Upper lobe of left lung (tissue), 6 donors: Measurements from ENCODE around the gene RAVER2. TPM values are rescaled to one million over a fixed set of nuclear protein-coding genes. Genes with fewer than 3 reads are reported as not detected.

Experiments
- ATAC-seq, 2 donors: fragments of 200-7000 bp; cut with Tn5 transposase; one replicate each; pipeline ENCODE4 v1.9.1; 2022; ENCODE audit warnings: mild to moderate bottlenecking in 2 of 2, moderate library complexity in 2 of 2; ENCODE audit not compliant: low FRiP score in 2 of 2
- DNase-seq, 2 donors: peaks; one replicate each; pipeline ENCODE4 v3.0.0-alpha.2; 2019 to 2020
- H3K27ac ChIP-seq, 4 donors: fragments of 200-600 bp; sonication (generic); one replicate each; pipeline ENCODE4 v1.5.1; 2016 to 2019
- H3K27me3 ChIP-seq, 4 donors: fragments of 200-600 bp; sonication (generic); one replicate each; pipeline ENCODE4 v1.5.1; 2017 to 2019
- H3K36me3 ChIP-seq, 4 donors: fragments of 200-600 bp; sonication (generic); one replicate each; pipeline ENCODE4 v1.5.1; 2016 to 2019
- H3K4me1 ChIP-seq, 4 donors: fragments of 200-600 bp; sonication (generic); one replicate each; pipeline ENCODE4 v1.5.1; 2018 to 2019
- H3K4me3 ChIP-seq, 4 donors: fragments of 200-600 bp; sonication (generic); one replicate each; pipeline ENCODE4 v1.5.1; 2017 to 2019; ENCODE audit warnings: mild to moderate bottlenecking in 2 of 4, moderate library complexity in 1 of 4
- H3K9me3 ChIP-seq, 4 donors: fragments of 200-600 bp; sonication (generic); one replicate each; pipeline ENCODE4 v1.5.1; 2018 to 2019
- EP300 ChIP-seq, 4 donors: sonication (generic); formaldehyde crosslinking; IDR thresholded peaks; one replicate each; pipeline ENCODE4 v1.5.1; 2017; ENCODE audit warnings: antibody characterized with exemption in 4 of 4, control low read depth in 2 of 4
- POLR2A ChIP-seq, 4 donors: fragments of 450-650 bp; IDR thresholded peaks; one replicate each; pipeline ENCODE4 v1.5.1; 2016 to 2017; ENCODE audit warnings: antibody characterized with exemption in 4 of 4, mild to moderate bottlenecking in 2 of 4
- POLR2AphosphoS5 ChIP-seq, 2 donors: sonication (generic); formaldehyde crosslinking; IDR thresholded peaks; one replicate each; pipeline ENCODE4 v1.5.1; 2017; ENCODE audit warnings: antibody characterized with exemption in 2 of 2
- WGBS, 2 donors: methylation state at CpG; one replicate each; pipeline ENCODE4 v1.1.5; 2017 to 2018; 5-methylcytosine and 5-hydroxymethylcytosine counted together
- total RNA-seq, 6 donors: library from RNA; depleted of rRNA in 4 of 6; stranded (reverse); fragments of >200 nt in 4 of 6; gene quantifications; one replicate each; pipeline versions ENCODE4 v1.1.0 to v1.2.1, GENCODE V29; 2016 to 2021
- TF ChIP-seq, protein P1 (sequence below), 6 experiments: fragments of 450-650 bp in 4 of 6; fragments of 200-600 bp in 2 of 6; sonication (generic) in 2 of 6; IDR thresholded peaks; one replicate each; pipeline ENCODE4 v1.5.1; 2016 to 2019; ENCODE audit warnings: antibody characterized with exemption in 6 of 6
- donor health status: DM: no; HTN: no; CAD: no; lungs with moderate emphysema.
- donor health status: DM: no; HTN: yes; CAD: no; lungs with severe emphysema.

Gene RAVER2
- total RNA-seq, 6 donors from 2014 or later, result 7.3 to 15.0 (median 9.1) TPM

DNA sequence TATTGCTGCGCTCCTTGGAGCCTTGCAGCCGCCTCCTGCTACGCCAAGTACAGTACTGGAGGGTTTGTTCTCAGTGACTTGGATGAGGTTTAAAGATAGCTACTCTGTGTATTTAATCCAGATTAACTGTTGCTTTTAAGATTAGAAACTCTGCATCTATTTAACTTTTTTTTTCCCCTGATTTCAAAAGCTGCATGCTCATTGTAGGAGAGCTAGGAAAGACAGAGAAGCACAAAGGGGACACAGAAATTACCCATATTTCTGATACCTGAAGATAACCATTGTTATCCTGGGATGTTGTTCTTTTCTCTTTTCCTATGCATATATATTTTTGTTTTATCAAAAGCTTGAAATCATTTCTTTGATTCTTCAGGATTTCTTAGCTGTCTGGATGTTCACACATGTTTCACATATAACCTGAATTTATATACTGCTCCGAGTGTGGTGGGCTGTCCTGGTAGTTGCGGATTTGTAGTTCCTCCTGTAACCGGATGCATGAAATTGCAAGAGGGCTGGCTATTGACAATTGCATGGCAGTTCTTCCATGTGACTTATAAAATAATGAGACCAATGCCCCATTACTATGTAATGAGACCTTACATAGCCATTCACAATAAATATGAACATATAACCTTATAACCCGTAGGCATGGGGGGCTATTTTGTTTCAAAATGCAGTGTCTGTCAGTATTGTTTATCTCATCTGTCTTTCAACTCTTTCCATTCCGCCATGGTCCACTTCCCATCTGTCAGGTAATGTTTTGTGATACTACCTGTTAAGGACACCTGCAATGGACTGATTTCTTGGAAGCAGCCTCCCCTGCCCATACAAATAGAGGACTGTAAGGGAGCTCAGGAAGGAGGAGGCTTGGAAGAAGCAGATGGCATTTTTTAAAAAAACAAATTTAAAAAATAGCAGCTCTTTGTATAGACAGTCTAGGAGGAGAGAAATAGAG is 1.4 kb downstream of the RAVER2 start:
- peak; percentile 75 to 76 for ATAC-seq
- Histone ChIP-seq H3K4me1 (peaks cover 16 to 35% (median 19%) of the 10 kb centered on the region in 4 donors), H3K36me3 (no peaks in the 10 kb centered on the region), H3K4me3 (peak overlapping the region; percentile 26 to 86 (median 77)), H3K27me3 (no peaks in the 10 kb centered on the region), H3K9me3 (no peaks in the 10 kb centered on the region), H3K27ac (peak overlapping the region; percentile 74 to 89 (median 86))
- WGBS, 2 donors, result 25 to 31% methylated on average over 8 of the region's 8 CpGs
- TF ChIP-seq, protein P1, sequence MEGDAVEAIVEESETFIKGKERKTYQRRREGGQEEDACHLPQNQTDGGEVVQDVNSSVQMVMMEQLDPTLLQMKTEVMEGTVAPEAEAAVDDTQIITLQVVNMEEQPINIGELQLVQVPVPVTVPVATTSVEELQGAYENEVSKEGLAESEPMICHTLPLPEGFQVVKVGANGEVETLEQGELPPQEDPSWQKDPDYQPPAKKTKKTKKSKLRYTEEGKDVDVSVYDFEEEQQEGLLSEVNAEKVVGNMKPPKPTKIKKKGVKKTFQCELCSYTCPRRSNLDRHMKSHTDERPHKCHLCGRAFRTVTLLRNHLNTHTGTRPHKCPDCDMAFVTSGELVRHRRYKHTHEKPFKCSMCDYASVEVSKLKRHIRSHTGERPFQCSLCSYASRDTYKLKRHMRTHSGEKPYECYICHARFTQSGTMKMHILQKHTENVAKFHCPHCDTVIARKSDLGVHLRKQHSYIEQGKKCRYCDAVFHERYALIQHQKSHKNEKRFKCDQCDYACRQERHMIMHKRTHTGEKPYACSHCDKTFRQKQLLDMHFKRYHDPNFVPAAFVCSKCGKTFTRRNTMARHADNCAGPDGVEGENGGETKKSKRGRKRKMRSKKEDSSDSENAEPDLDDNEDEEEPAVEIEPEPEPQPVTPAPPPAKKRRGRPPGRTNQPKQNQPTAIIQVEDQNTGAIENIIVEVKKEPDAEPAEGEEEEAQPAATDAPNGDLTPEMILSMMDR (IDR thresholded peaks at IDR 0.05), result no peak
- TF ChIP-seq EP300 (IDR thresholded peaks at IDR 0.05) (no peak), POLR2AphosphoS5 (IDR thresholded peaks at IDR 0.05) (no peak), POLR2A (IDR thresholded peaks at IDR 0.05) (no peak)
- no peak for DNase-seq

DNA sequence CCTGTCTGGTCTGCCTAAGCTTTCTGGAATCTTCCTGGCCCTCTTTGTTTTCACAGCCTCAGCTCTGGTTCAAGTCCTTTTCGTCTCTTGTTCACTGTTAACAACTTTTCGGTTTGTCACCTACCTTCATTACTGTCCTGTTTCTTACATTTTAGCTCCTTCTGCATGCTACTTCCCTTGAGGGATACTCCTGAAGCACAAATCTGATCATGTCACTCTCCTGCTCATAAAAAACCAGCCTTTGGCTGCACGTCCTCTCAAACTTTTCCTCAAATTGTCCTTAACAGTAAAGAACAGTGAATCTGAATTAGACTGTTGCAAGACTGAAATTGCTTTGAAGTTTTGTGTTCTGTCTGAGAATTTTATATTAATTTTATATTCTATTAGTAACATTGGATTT is 3.3 kb downstream of the RAVER2 start:
- H3K27me3 ChIP-seq, result no peaks in the 10 kb centered on the region
- WGBS, 2 donors, result 55 to 63% methylated on average over 3 of the region's 3 CpGs
- DNase-seq (no peak), ATAC-seq (no peak)
- peaks cover 16 to 35% (median 19%) of the 10 kb centered on the region in 4 donors for H3K4me1 ChIP-seq
- no peaks in the 10 kb centered on the region for H3K36me3 ChIP-seq
- H3K27ac ChIP-seq, result peak overlapping the region in 3 of 4 donors; percentile 9 to 58 (median 20)
- H3K9me3 ChIP-seq, result no peaks in the 10 kb centered on the region
- no peak overlapping the region for H3K4me3 ChIP-seq
- no peak for TF ChIP-seq EP300 (IDR thresholded peaks at IDR 0.05)
- no peak for TF ChIP-seq POLR2A (IDR thresholded peaks at IDR 0.05)
- no peak for TF ChIP-seq POLR2AphosphoS5 (IDR thresholded peaks at IDR 0.05)
- TF ChIP-seq, protein P1 (IDR thresholded peaks at IDR 0.05), result no peak

DNA sequence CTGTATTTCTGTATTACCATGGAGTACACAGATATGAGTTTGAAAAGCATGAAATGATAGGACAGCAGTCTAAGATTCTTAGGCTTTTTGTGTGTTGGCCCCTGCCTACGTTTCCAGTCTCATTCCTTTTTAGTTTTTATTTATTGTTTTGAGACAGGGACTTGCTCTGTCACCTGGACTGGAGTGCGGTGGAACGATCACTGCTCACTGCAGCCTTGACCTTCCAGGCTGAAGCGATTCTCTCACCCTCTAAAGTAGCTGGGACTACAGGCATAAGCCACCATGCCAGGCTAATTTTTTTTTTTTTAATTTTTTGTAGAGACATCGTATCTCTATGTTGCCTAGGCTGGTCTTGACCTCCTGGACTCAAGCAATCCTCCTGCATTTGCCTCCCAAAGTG is 3.8 kb downstream of the RAVER2 start:
- Histone ChIP-seq H3K4me3 (no peak overlapping the region), H3K4me1 (peaks cover 16 to 35% (median 19%) of the 10 kb centered on the region in 4 donors), H3K27ac (peak overlapping the region in 2 of 4 donors; percentile 16 to 20), H3K9me3 (no peaks in the 10 kb centered on the region), H3K36me3 (no peaks in the 10 kb centered on the region), H3K27me3 (no peaks in the 10 kb centered on the region)
- WGBS, 2 donors, result 65 to 70% methylated on average over 5 of the region's 5 CpGs
- DNase-seq, result no peak
- no peak for TF ChIP-seq POLR2AphosphoS5 (IDR thresholded peaks at IDR 0.05)
- TF ChIP-seq, protein P1 (IDR thresholded peaks at IDR 0.05), result no peak
- TF ChIP-seq POLR2A (IDR thresholded peaks at IDR 0.05), result no peak
- no peak for TF ChIP-seq EP300 (IDR thresholded peaks at IDR 0.05)
- ATAC-seq, result no peak

DNA sequence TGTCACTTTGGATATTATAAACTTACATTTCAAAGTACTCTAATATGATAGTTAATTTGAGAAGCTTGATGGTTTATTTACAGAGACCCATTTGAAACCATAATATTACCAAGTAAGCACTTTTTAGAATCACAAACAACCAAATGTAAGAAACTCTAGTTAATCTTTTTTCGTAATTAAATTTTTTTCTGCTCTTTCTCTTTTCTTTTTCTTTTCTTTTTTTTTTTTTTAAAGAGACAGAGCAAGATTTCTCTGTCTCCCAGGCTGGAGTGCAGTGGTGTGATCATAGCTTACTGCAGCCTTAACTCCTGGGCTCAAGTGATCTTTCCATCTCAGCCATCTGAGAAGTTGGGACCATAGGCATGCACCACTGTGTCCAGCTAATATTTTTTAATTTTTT is 5.2 kb downstream of the RAVER2 start:
- Histone ChIP-seq H3K27me3 (no peaks in the 10 kb centered on the region), H3K9me3 (no peaks in the 10 kb centered on the region), H3K27ac (peak overlapping the region in 1 of 4 donors; percentile 7), H3K4me1 (peaks cover 18 to 28% (median 23%) of the 10 kb centered on the region in 4 donors), H3K36me3 (no peaks in the 10 kb centered on the region), H3K4me3 (no peak overlapping the region)
- DNase-seq (no peak), ATAC-seq (no peak)
- whole genome bisulfite sequencing, 2 donors, result 32 to 46% methylated on average over 1 of the region's 1 CpG
- TF ChIP-seq, protein P1 (IDR thresholded peaks at IDR 0.05), result no peak
- TF ChIP-seq POLR2A (IDR thresholded peaks at IDR 0.05) (no peak), EP300 (IDR thresholded peaks at IDR 0.05) (no peak), POLR2AphosphoS5 (IDR thresholded peaks at IDR 0.05) (no peak)
